GM23338 (cell line): ENCODE data around the gene SVBP. TPM values are rescaled to one million over a fixed set of nuclear protein-coding genes. Genes with fewer than 3 reads are reported as not detected.
A peak's percentile ranks its signal among the peaks of the same experiment; 100 is the strongest.

Experiments used
- ATAC-seq: fragments of 200-7000 bp; cut with Tn5 transposase; 3 replicates; pipeline ENCODE4 v1.9.1; 2020
- DNase-seq: peaks from one replicate; pipeline ENCODE4 v3.0.0-alpha.2; 2015; ENCODE audit warnings: low spot score
- H2AFZ ChIP-seq: fragments of 200-600 bp; sonication (generic); 2 replicates; pipeline ENCODE4 v1.8.0; 2016; ENCODE audit warnings: antibody characterized with exemption, mild to moderate bottlenecking, moderate library complexity
- H3F3A ChIP-seq: fragments of 200-600 bp; sonication (generic); replicated peaks from 2 replicates; pipeline ENCODE4 v1.8.0; 2017; ENCODE audit warnings: antibody characterized with exemption, mixed run types, low read depth
- H3K27ac ChIP-seq: fragments of 200-600 bp; sonication (generic); 2 replicates; pipeline ENCODE4 v1.6.1; 2016; ENCODE audit warnings: low read depth
- H3K27me3 ChIP-seq: fragments of 200-600 bp; sonication (generic); 2 replicates; pipeline ENCODE4 v1.8.0; 2016; ENCODE audit warnings: mild to moderate bottlenecking, mixed run types, moderate library complexity; ENCODE audit not compliant: insufficient read depth
- H3K36me3 ChIP-seq: fragments of 200-600 bp; sonication (generic); 2 replicates; pipeline ENCODE4 v1.8.0; 2016; ENCODE audit warnings: mild to moderate bottlenecking; ENCODE audit not compliant: insufficient read depth
- H3K4me1 ChIP-seq: fragments of 200-600 bp; sonication (generic); 2 replicates; pipeline ENCODE4 v1.8.0; 2016; ENCODE audit warnings: mild to moderate bottlenecking, moderate library complexity; ENCODE audit not compliant: insufficient read depth
- H3K4me2 ChIP-seq: fragments of 200-600 bp; sonication (generic); 2 replicates; pipeline ENCODE4 v1.7.1; 2017; ENCODE audit warnings: mixed run types
- H3K4me3 ChIP-seq: fragments of 200-600 bp; sonication (generic); 2 replicates; pipeline ENCODE4 v1.6.1; 2016; ENCODE audit warnings: mixed run types
- H3K79me2 ChIP-seq: fragments of 200-600 bp; sonication (generic); replicated peaks from 2 replicates; pipeline ENCODE4 v1.8.0; 2017; ENCODE audit warnings: mild to moderate bottlenecking; ENCODE audit not compliant: insufficient read depth
- H3K9me2 ChIP-seq: fragments of 200-600 bp; sonication (generic); 2 replicates; pipeline ENCODE4 v1.8.0; 2017; ENCODE audit not compliant: insufficient read depth
- H4K20me1 ChIP-seq: fragments of 200-600 bp; sonication (generic); replicated peaks from 2 replicates; pipeline ENCODE4 v1.8.0; 2017; ENCODE audit warnings: mild to moderate bottlenecking; ENCODE audit not compliant: insufficient read depth
- H3K27ac Mint-ChIP-seq: 2 replicates; pipeline ENCODE4 v1.8.0; 2020; ENCODE audit warnings: inconsistent platforms, mild to moderate bottlenecking, moderate library complexity, mixed read lengths
- H3K27me3 Mint-ChIP-seq: 3 replicates; pipeline ENCODE4 v1.8.0; 2022; ENCODE audit warnings: low read depth, mild to moderate bottlenecking, moderate library complexity, mixed read lengths, inconsistent platforms; ENCODE audit not compliant: insufficient read depth, poor library complexity
- H3K36me3 Mint-ChIP-seq: 3 replicates; pipeline ENCODE4 v1.8.0; 2021; ENCODE audit warnings: low read depth, mild to moderate bottlenecking, inconsistent platforms, moderate library complexity, mixed read lengths
- H3K4me1 Mint-ChIP-seq: 3 replicates; pipeline ENCODE4 v1.8.0; 2020; ENCODE audit warnings: mild to moderate bottlenecking, inconsistent platforms, mixed read lengths
- H3K4me3 Mint-ChIP-seq: 3 replicates; pipeline ENCODE4 v1.8.0; 2021; ENCODE audit warnings: moderate library complexity, mild to moderate bottlenecking, inconsistent platforms, mixed read lengths
- H3K9me3 Mint-ChIP-seq: 3 replicates; pipeline ENCODE4 v1.8.0; 2020; ENCODE audit warnings: moderate library complexity, mild to moderate bottlenecking, inconsistent platforms, mixed read lengths
- CREB1 ChIP-seq: fragments of 250-450 bp; sonication (Bioruptor Pico); IDR thresholded peaks from 2 replicates; pipeline ENCODE4 v1.5.0; 2020; ENCODE audit warnings: low read depth, mild to moderate bottlenecking, moderate library complexity
- EZH2 ChIP-seq: fragments of 200-600 bp; sonication (generic); IDR thresholded peaks from one replicate; pipeline ENCODE4 v1.8.0; 2017; ENCODE audit warnings: antibody characterized with exemption, mild to moderate bottlenecking, low read depth; ENCODE audit not compliant: unreplicated experiment
- EZH2phosphoT487 ChIP-seq: fragments of 200-600 bp; sonication (generic); IDR thresholded peaks from one replicate; pipeline ENCODE4 v1.8.1; 2018; ENCODE audit warnings: antibody characterized with exemption; ENCODE audit not compliant: unreplicated experiment
- JUNB ChIP-seq: IDR thresholded peaks from one replicate; pipeline ENCODE4 v1.6.1; 2016; ENCODE audit warnings: antibody characterized with exemption; ENCODE audit not compliant: unreplicated experiment
- NANOG ChIP-seq: IDR thresholded peaks from 2 replicates; pipeline ENCODE4 v1.6.1; 2016; ENCODE audit warnings: antibody characterized with exemption, borderline replicate concordance
- POLR2AphosphoS5 ChIP-seq: IDR thresholded peaks from 2 replicates; pipeline ENCODE4 v1.6.1; 2016; ENCODE audit warnings: antibody characterized with exemption, low read depth
- STAT1 ChIP-seq: IDR thresholded peaks from one replicate; pipeline ENCODE4 v1.6.1; 2016; ENCODE audit warnings: antibody characterized with exemption; ENCODE audit not compliant: unreplicated experiment
- ZNF114 ChIP-seq: fragments of 250-450 bp; sonication (Bioruptor Pico); IDR thresholded peaks from 2 replicates; pipeline ENCODE4 v1.5.0; 2020; ENCODE audit warnings: mild to moderate bottlenecking, moderate library complexity
- ZNF331 ChIP-seq: fragments of 250-450 bp; sonication (Bioruptor Pico); IDR thresholded peaks from 2 replicates; pipeline ENCODE4 v1.5.0; 2020; ENCODE audit warnings: low read depth, mild to moderate bottlenecking, moderate library complexity
- polyA plus RNA-seq: library from polyadenylated mRNA; unstranded; fragments of >200 nt; fragmentation: Nextera tagmentation; extraction: Ambion mirVana; gene quantifications from 2 replicates; pipeline ENCODE4 v1.2.1, GENCODE V29; 2016
- total RNA-seq: library from RNA; depleted of rRNA; stranded (reverse); fragments of >200 nt; shearing (Covaris generic); gene quantifications from 2 replicates; pipeline ENCODE4 v1.2.3, GENCODE V29; 2014
- TF ChIP-seq, protein P1 (sequence below): IDR thresholded peaks from 2 replicates; pipeline ENCODE4 v1.6.1; 2016; ENCODE audit warnings: antibody characterized with exemption
- TF ChIP-seq, protein P2 (sequence below): IDR thresholded peaks from one replicate; pipeline ENCODE4 v1.6.1; 2018; ENCODE audit warnings: antibody characterized with exemption; ENCODE audit not compliant: unreplicated experiment
- TF ChIP-seq, protein P3 (sequence below): fragments of 250-450 bp; sonication (Bioruptor Pico); IDR thresholded peaks from 2 replicates; pipeline ENCODE4 v1.5.0; 2020; ENCODE audit warnings: mild to moderate bottlenecking, moderate library complexity
- TF ChIP-seq, protein P4 (sequence below), 2 experiments: fragments of 200-600 bp in 1 of 2; sonication (generic) in 1 of 2; conservative IDR thresholded peaks; 2 replicates each; pipeline versions ENCODE4 v1.5.1 to v1.6.1; 2016 to 2017; ENCODE audit warnings: antibody characterized with exemption in 2 of 2, low read depth in 2 of 2, mild to moderate bottlenecking in 2 of 2, moderate library complexity in 1 of 2

SVBP gene
- total and polyA plus RNA-seq, 2 experiments from 2014 or later = 22.1 to 82.1 TPM

DNA sequence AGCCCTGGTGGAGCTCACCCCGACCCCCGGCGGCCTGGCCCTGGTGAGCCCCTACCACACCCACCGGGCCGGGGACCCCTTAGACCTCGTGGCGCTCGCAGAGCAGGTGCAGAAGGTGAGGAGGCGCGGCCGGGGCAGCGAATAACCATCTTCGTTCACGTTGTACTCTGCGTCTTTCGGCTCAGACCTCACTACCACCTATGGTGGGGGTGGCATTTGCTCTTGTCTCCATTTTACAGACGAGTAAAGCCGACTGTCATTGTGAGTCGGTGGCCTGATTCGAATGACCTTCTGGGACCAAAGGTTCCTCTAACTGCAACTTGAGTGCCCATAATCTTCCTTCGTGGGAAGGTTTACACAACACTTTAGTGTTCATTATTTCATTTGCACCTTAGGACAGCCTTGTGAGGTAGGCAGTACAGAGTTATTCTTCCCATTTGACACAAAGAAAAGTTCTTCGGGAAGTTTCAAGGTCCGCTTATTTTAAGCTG is 49.6 kb downstream of the SVBP start:
- Histone ChIP-seq H3K36me3 (no peaks in the 10 kb centered on the region; the same call in 1 of the 2 replicates), H3K4me3 (peak overlapping the region; percentile 92), H3K4me1 (peaks cover 31% of the 10 kb centered on the region), H3K9me2 (no peaks in the 10 kb centered on the region), H4K20me1 (peaks cover 6% of the 10 kb centered on the region; the same call in 1 of the 2 replicates), H3K4me2 (peak overlapping the region; percentile 81), H2AFZ (peak overlapping the region; percentile 85), H3F3A (no peaks in the 10 kb centered on the region), H3K27ac (no peak overlapping the region), H3K79me2 (peaks cover 76% of the 10 kb centered on the region), H3K27me3 (no peaks in the 10 kb centered on the region)
- H3K4me3 Mint-ChIP-seq = no peak overlapping the region; the same call in 2 of the 3 replicates
- peak; percentile 21 for ATAC-seq
- H3K4me1 Mint-ChIP-seq = peaks cover 14% of the 10 kb centered on the region
- peak overlapping the region; percentile 84; the same call in 1 of the 2 replicates for H3K27ac Mint-ChIP-seq
- peaks cover 21% of the 10 kb centered on the region for H3K36me3 Mint-ChIP-seq
- no peak for TF ChIP-seq JUNB
- no peak for TF ChIP-seq EZH2
- no peak for TF ChIP-seq POLR2AphosphoS5
- TF ChIP-seq, protein P1, sequence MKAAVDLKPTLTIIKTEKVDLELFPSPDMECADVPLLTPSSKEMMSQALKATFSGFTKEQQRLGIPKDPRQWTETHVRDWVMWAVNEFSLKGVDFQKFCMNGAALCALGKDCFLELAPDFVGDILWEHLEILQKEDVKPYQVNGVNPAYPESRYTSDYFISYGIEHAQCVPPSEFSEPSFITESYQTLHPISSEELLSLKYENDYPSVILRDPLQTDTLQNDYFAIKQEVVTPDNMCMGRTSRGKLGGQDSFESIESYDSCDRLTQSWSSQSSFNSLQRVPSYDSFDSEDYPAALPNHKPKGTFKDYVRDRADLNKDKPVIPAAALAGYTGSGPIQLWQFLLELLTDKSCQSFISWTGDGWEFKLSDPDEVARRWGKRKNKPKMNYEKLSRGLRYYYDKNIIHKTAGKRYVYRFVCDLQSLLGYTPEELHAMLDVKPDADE = no peak
- no peak for TF ChIP-seq CREB1
- TF ChIP-seq, protein P2, sequence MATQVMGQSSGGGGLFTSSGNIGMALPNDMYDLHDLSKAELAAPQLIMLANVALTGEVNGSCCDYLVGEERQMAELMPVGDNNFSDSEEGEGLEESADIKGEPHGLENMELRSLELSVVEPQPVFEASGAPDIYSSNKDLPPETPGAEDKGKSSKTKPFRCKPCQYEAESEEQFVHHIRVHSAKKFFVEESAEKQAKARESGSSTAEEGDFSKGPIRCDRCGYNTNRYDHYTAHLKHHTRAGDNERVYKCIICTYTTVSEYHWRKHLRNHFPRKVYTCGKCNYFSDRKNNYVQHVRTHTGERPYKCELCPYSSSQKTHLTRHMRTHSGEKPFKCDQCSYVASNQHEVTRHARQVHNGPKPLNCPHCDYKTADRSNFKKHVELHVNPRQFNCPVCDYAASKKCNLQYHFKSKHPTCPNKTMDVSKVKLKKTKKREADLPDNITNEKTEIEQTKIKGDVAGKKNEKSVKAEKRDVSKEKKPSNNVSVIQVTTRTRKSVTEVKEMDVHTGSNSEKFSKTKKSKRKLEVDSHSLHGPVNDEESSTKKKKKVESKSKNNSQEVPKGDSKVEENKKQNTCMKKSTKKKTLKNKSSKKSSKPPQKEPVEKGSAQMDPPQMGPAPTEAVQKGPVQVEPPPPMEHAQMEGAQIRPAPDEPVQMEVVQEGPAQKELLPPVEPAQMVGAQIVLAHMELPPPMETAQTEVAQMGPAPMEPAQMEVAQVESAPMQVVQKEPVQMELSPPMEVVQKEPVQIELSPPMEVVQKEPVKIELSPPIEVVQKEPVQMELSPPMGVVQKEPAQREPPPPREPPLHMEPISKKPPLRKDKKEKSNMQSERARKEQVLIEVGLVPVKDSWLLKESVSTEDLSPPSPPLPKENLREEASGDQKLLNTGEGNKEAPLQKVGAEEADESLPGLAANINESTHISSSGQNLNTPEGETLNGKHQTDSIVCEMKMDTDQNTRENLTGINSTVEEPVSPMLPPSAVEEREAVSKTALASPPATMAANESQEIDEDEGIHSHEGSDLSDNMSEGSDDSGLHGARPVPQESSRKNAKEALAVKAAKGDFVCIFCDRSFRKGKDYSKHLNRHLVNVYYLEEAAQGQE = no peak
- TF ChIP-seq NANOG = no peak
- TF ChIP-seq STAT1 = no peak
- TF ChIP-seq ZNF114 (CRISPR knock-in tag) = no peak
- TF ChIP-seq, protein P3, sequence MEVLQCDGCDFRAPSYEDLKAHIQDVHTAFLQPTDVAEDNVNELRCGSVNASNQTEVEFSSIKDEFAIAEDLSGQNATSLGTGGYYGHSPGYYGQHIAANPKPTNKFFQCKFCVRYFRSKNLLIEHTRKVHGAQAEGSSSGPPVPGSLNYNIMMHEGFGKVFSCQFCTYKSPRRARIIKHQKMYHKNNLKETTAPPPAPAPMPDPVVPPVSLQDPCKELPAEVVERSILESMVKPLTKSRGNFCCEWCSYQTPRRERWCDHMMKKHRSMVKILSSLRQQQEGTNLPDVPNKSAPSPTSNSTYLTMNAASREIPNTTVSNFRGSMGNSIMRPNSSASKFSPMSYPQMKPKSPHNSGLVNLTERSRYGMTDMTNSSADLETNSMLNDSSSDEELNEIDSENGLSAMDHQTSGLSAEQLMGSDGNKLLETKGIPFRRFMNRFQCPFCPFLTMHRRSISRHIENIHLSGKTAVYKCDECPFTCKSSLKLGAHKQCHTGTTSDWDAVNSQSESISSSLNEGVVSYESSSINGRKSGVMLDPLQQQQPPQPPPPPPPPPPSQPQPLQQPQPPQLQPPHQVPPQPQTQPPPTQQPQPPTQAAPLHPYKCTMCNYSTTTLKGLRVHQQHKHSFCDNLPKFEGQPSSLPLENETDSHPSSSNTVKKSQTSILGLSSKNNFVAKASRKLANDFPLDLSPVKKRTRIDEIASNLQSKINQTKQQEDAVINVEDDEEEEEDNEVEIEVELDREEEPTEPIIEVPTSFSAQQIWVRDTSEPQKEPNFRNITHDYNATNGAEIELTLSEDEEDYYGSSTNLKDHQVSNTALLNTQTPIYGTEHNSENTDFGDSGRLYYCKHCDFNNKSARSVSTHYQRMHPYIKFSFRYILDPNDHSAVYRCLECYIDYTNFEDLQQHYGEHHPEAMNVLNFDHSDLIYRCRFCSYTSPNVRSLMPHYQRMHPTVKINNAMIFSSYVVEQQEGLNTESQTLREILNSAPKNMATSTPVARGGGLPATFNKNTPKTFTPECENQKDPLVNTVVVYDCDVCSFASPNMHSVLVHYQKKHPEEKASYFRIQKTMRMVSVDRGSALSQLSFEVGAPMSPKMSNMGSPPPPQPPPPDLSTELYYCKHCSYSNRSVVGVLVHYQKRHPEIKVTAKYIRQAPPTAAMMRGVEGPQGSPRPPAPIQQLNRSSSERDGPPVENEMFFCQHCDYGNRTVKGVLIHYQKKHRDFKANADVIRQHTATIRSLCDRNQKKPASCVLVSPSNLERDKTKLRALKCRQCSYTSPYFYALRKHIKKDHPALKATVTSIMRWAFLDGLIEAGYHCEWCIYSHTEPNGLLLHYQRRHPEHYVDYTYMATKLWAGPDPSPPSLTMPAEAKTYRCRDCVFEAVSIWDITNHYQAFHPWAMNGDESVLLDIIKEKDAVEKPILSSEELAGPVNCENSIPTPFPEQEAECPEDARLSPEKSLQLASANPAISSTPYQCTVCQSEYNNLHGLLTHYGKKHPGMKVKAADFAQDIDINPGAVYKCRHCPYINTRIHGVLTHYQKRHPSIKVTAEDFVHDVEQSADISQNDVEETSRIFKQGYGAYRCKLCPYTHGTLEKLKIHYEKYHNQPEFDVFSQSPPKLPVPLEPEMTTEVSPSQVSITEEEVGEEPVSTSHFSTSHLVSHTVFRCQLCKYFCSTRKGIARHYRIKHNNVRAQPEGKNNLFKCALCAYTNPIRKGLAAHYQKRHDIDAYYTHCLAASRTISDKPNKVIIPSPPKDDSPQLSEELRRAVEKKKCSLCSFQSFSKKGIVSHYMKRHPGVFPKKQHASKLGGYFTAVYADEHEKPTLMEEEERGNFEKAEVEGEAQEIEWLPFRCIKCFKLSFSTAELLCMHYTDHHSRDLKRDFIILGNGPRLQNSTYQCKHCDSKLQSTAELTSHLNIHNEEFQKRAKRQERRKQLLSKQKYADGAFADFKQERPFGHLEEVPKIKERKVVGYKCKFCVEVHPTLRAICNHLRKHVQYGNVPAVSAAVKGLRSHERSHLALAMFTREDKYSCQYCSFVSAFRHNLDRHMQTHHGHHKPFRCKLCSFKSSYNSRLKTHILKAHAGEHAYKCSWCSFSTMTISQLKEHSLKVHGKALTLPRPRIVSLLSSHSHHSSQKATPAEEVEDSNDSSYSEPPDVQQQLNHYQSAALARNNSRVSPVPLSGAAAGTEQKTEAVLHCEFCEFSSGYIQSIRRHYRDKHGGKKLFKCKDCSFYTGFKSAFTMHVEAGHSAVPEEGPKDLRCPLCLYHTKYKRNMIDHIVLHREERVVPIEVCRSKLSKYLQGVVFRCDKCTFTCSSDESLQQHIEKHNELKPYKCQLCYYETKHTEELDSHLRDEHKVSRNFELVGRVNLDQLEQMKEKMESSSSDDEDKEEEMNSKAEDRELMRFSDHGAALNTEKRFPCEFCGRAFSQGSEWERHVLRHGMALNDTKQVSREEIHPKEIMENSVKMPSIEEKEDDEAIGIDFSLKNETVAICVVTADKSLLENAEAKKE (CRISPR knock-in tag) = no peak
- no peak for TF ChIP-seq EZH2phosphoT487
- no peak for TF ChIP-seq ZNF331 (CRISPR knock-in tag)
- TF ChIP-seq, protein P4, sequence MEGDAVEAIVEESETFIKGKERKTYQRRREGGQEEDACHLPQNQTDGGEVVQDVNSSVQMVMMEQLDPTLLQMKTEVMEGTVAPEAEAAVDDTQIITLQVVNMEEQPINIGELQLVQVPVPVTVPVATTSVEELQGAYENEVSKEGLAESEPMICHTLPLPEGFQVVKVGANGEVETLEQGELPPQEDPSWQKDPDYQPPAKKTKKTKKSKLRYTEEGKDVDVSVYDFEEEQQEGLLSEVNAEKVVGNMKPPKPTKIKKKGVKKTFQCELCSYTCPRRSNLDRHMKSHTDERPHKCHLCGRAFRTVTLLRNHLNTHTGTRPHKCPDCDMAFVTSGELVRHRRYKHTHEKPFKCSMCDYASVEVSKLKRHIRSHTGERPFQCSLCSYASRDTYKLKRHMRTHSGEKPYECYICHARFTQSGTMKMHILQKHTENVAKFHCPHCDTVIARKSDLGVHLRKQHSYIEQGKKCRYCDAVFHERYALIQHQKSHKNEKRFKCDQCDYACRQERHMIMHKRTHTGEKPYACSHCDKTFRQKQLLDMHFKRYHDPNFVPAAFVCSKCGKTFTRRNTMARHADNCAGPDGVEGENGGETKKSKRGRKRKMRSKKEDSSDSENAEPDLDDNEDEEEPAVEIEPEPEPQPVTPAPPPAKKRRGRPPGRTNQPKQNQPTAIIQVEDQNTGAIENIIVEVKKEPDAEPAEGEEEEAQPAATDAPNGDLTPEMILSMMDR (conservative IDR thresholded peaks at IDR 0.05; ENCODE audit: low read depth in 2 of 2) = no peak
- H3K27me3 Mint-ChIP-seq = peaks cover 13% of the 10 kb centered on the region
- H3K9me3 Mint-ChIP-seq = no peaks in the 10 kb centered on the region
- DNase-seq = no peak
